H1 (cell line): ENCODE results near the gene APOC3. TPM values are rescaled to one million over a fixed set of nuclear protein-coding genes. Genes with fewer than 3 reads are reported as not detected.

ENCODE experiments used
- CTCF ChIA-PET: fragments of 300-600 bp; sonication (Branson Sonifier 250); formaldehyde crosslinking; loops from one replicate; lab custom pipeline; 2021; ENCODE audit not compliant: partially characterized antibody; lab: Charles Lee
- POLR2A ChIA-PET: fragments of 300-600 bp; sonication (Branson Sonifier 250); formaldehyde crosslinking; loops from one replicate; lab custom pipeline; 2021; ENCODE audit warnings: inconsistent platforms; ENCODE audit not compliant: partially characterized antibody; lab: Charles Lee
- DNase-seq, 2 experiments: peaks; one replicate each; pipeline versions ENCODE4 v3.0.0 to v3.0.0-alpha.2; 2010 to 2022; ENCODE audit warnings: low spot score in 2 of 2, low read depth in 1 of 2, mixed read lengths in 1 of 2
- FAIRE-seq: peaks from 2 replicates; lab custom pipeline; 2011; peaks lifted over from hg19 to GRCh38; lab: Jason Lieb, UNC
- H2AFZ ChIP-seq: 2 replicates; pipeline ENCODE4 v1.8.1; 2012; ENCODE audit warnings: low read length, inconsistent platforms
- H2AK5ac ChIP-seq: 2 replicates; pipeline ENCODE4 v1.6.1; 2013; ENCODE audit warnings: low read depth, low read length
- H2BK120ac ChIP-seq: replicated peaks from 2 replicates; pipeline ENCODE3; 2013; ENCODE audit warnings: low read depth, low read length, inconsistent platforms
- H2BK12ac ChIP-seq: 2 replicates; pipeline ENCODE4 v1.6.1; 2013; ENCODE audit warnings: low read depth, low read length
- H2BK15ac ChIP-seq: 2 replicates; pipeline ENCODE4 v1.6.1; 2013; ENCODE audit warnings: low read length
- H2BK20ac ChIP-seq: 2 replicates; pipeline ENCODE4 v1.6.1; 2013; ENCODE audit warnings: low read length
- H2BK5ac ChIP-seq: 2 replicates; pipeline ENCODE4 v1.6.1; 2013; ENCODE audit warnings: low read depth, low read length
- H3K14ac ChIP-seq: 2 replicates; pipeline ENCODE4 v1.6.1; 2013; ENCODE audit warnings: inconsistent platforms; ENCODE audit not compliant: insufficient read length
- H3K18ac ChIP-seq: 2 replicates; pipeline ENCODE4 v1.6.1; 2013; ENCODE audit warnings: low read length; ENCODE audit errors: extremely low read depth
- H3K23ac ChIP-seq: 2 replicates; pipeline ENCODE4 v1.6.1; 2013; ENCODE audit warnings: inconsistent platforms; ENCODE audit not compliant: insufficient read length
- H3K23me2 ChIP-seq: 2 replicates; pipeline ENCODE4 v1.6.1; 2013; ENCODE audit warnings: low read depth, low read length
- H3K27ac ChIP-seq: 2 replicates; pipeline ENCODE4 v1.6.1; 2011; ENCODE audit warnings: low read depth, low read length, inconsistent platforms
- H3K27me3 ChIP-seq, 4 experiments: replicated peaks in 1 of 4; 1 replicate in 1 of 4; 2 replicates in 3 of 4; pipeline versions ENCODE4 v1.6.1 to v1.8.1; 2011 to 2013; ENCODE audit warnings: low read length in 3 of 4, mild to moderate bottlenecking in 3 of 4, inconsistent platforms in 2 of 4, mixed read lengths in 2 of 4, moderate library complexity in 1 of 4; ENCODE audit not compliant: control insufficient read depth in 3 of 4, insufficient read depth in 3 of 4; ENCODE audit errors: extremely low read depth in 1 of 4
- H3K36me3 ChIP-seq, 4 experiments: 2 replicates each; pipeline versions ENCODE4 v1.6.1 to v1.8.1; 2011 to 2013; ENCODE audit warnings: mild to moderate bottlenecking in 4 of 4, low read length in 3 of 4, moderate library complexity in 2 of 4, control low read depth in 1 of 4, inconsistent platforms in 1 of 4; ENCODE audit not compliant: insufficient read depth in 4 of 4, control insufficient read depth in 2 of 4
- H3K4ac ChIP-seq: replicated peaks from 2 replicates; pipeline ENCODE3; 2013; ENCODE audit warnings: low read length, low read depth, mixed read lengths, inconsistent platforms; ENCODE audit not compliant: insufficient read length
- H3K4me1 ChIP-seq, 4 experiments: replicated peaks in 1 of 4; 1 replicate in 1 of 4; 2 replicates in 3 of 4; pipeline versions ENCODE4 v1.6.1 to v1.8.1; 2011 to 2013; ENCODE audit warnings: low read length in 3 of 4, inconsistent platforms in 2 of 4, mixed read lengths in 1 of 4; ENCODE audit not compliant: insufficient read depth in 4 of 4, control insufficient read depth in 3 of 4
- H3K4me2 ChIP-seq, 2 experiments: 2 replicates each; pipeline versions ENCODE4 v1.6.1 to v1.8.1; 2011 to 2013; ENCODE audit warnings: low read depth in 2 of 2, low read length in 2 of 2, control low read depth in 1 of 2, inconsistent platforms in 1 of 2, mild to moderate bottlenecking in 1 of 2; ENCODE audit not compliant: insufficient read depth in 1 of 2
- H3K4me3 ChIP-seq, 4 experiments: fragments of 200-600, 300-600 bp in 1 of 4; sonication (generic), shearing (Covaris generic), sonication (Bioruptor Twin) in 1 of 4; 2 replicates each; pipeline versions ENCODE4 v1.5.1 to v1.8.1; 2011 to 2016; ENCODE audit warnings: low read length in 4 of 4, low read depth in 3 of 4, control low read depth in 2 of 4, inconsistent platforms in 2 of 4, mild to moderate bottlenecking in 2 of 4, mixed read lengths in 1 of 4, moderate library complexity in 1 of 4; ENCODE audit not compliant: insufficient read depth in 2 of 4; ENCODE audit errors: extremely low read depth in 1 of 4
- H3K56ac ChIP-seq: replicated peaks from 2 replicates; pipeline ENCODE3; 2013; ENCODE audit warnings: low read depth, mild to moderate bottlenecking, mixed read lengths, low read length, inconsistent platforms; ENCODE audit not compliant: insufficient read length
- H3K79me1 ChIP-seq: 2 replicates; pipeline ENCODE4 v1.6.1; 2013; ENCODE audit warnings: low read depth, low read length, control low read depth
- H3K79me2 ChIP-seq, 2 experiments: 2 replicates each; pipeline versions ENCODE4 v1.6.1 to v1.8.1; 2012 to 2013; ENCODE audit warnings: low read length in 2 of 2, mild to moderate bottlenecking in 2 of 2, inconsistent platforms in 1 of 2; ENCODE audit not compliant: insufficient read depth in 2 of 2, control insufficient read depth in 1 of 2
- H3K9ac ChIP-seq, 4 experiments: replicated peaks in 1 of 4; 1 replicate in 1 of 4; 2 replicates in 3 of 4; pipeline versions ENCODE4 v1.6.1 to v1.8.1; 2011 to 2013; ENCODE audit warnings: low read depth in 3 of 4, low read length in 3 of 4, control low read depth in 2 of 4, mild to moderate bottlenecking in 2 of 4, moderate library complexity in 2 of 4, inconsistent platforms in 1 of 4; ENCODE audit errors: extremely low read depth in 1 of 4
- H3K9me3 ChIP-seq, 2 experiments: 2 replicates each; pipeline versions ENCODE4 v1.6.1 to v1.8.1; 2012 to 2013; ENCODE audit warnings: mild to moderate bottlenecking in 2 of 2, moderate library complexity in 2 of 2, control low read depth in 1 of 2, inconsistent platforms in 1 of 2, low read depth in 1 of 2, low read length in 1 of 2, mixed read lengths in 1 of 2; ENCODE audit not compliant: insufficient read depth in 2 of 2
- H4K20me1 ChIP-seq, 2 experiments: replicated peaks in 1 of 2; 2 replicates each; pipeline versions ENCODE3 to v1.8.1; 2011 to 2013; ENCODE audit warnings: inconsistent platforms in 2 of 2, low read length in 2 of 2, mild to moderate bottlenecking in 1 of 2; ENCODE audit not compliant: insufficient read depth in 2 of 2, control insufficient read depth in 1 of 2
- H4K5ac ChIP-seq: 2 replicates; pipeline ENCODE4 v1.6.1; 2013; ENCODE audit warnings: low read length, low read depth, mixed read lengths, inconsistent platforms; ENCODE audit not compliant: insufficient read length
- H4K8ac ChIP-seq: 2 replicates; pipeline ENCODE4 v1.8.0; 2013; ENCODE audit warnings: mild to moderate bottlenecking, moderate library complexity, low read length, inconsistent platforms; ENCODE audit not compliant: insufficient read depth; ENCODE audit errors: extremely low read depth
- H4K91ac ChIP-seq: replicated peaks from 2 replicates; pipeline ENCODE3; 2013; ENCODE audit warnings: low read length, mixed read lengths, inconsistent platforms; ENCODE audit not compliant: insufficient read length
- CEBPB ChIP-seq: IDR thresholded peaks from 2 replicates; pipeline ENCODE4 v1.6.1; 2012; ENCODE audit warnings: low read depth, low read length
- CHD2 ChIP-seq: IDR thresholded peaks from 2 replicates; pipeline ENCODE4 v1.6.1; 2012; ENCODE audit warnings: low read length, improper control_type of control experiment
- GTF2F1 ChIP-seq: IDR thresholded peaks from 2 replicates; pipeline ENCODE4 v1.6.1; 2012; ENCODE audit warnings: low read depth, low read length, improper control_type of control experiment, borderline replicate concordance
- JUN ChIP-seq: IDR thresholded peaks from 2 replicates; pipeline ENCODE4 v1.6.1; 2011; ENCODE audit warnings: low read depth, mild to moderate bottlenecking, improper control_type of control experiment, low read length
- SRF ChIP-seq: IDR thresholded peaks from 2 replicates; pipeline ENCODE4 v1.6.1; 2011; ENCODE audit warnings: mild to moderate bottlenecking, low read depth, low read length, moderate library complexity
- WGBS, 2 experiments: shearing (Covaris generic) in 1 of 2; methylation state at CpG; one replicate each; pipeline versions ENCODE4 v1.1.6 to v1.1.7; 2013 to 2015; ENCODE audit warnings: low lambda C conversion rate in 2 of 2, mixed read lengths in 2 of 2, inconsistent platforms in 1 of 2, low coverage in 1 of 2, missing lambda C conversion rate in 1 of 2; ENCODE audit not compliant: insufficient replicate concordance in 2 of 2, insufficient coverage in 1 of 2, insufficient read length in 1 of 2; ENCODE audit errors: extremely low coverage in 1 of 2, missing lambda C conversion rate in 1 of 2; 5-methylcytosine and 5-hydroxymethylcytosine counted together
- polyA plus RNA-seq, 7 experiments: library from polyadenylated mRNA; depleted of rRNA in 3 of 7; stranded (reverse) in 5 of 7; unstranded in 2 of 7; fragments of >200 nt in 5 of 7; fragments of 200-250 nt in 2 of 7; gene quantifications; 1 replicate in 5 of 7; 2 replicates in 1 of 7; 4 replicates in 1 of 7; pipeline versions ENCODE4 v1.2.1 to v1.2.3, GENCODE V29; 2011 to 2013; ENCODE audit warnings: missing spikeins in 2 of 7, mixed read lengths in 2 of 7
- total RNA-seq: library from RNA; stranded (reverse); fragmentation: NEBNext Ultra II Directional; extraction: Animal tissue kit (Norgen Biotek cat#: 25700); gene quantifications from 2 replicates; pipeline ENCODE4 v1.2.1, GENCODE V29; 2021

The APOC3 gene
- total and polyA plus RNA-seq, 2 of the 8 experiments (the other 6 are each of a cell fraction or from before 2014, with no cell fraction given): not detected

GRCh38 chr11:116849060-116849459, 19.4 kb downstream of the APOC3 start:
- Histone ChIP-seq H4K91ac (no peak overlapping the region), H3K23ac (no peak overlapping the region), H3K79me1 (no peaks in the 10 kb centered on the region), H3K23me2 (no peaks in the 10 kb centered on the region), H3K4me3 (no peak overlapping the region), H3K9ac (no peak overlapping the region), H3K27ac (no peak overlapping the region), H4K20me1 (no peaks in the 10 kb centered on the region), H2BK15ac (no peak overlapping the region), H2BK12ac (no peak overlapping the region), H3K4me2 (no peak overlapping the region), H3K36me3 (peaks cover 12 to 40% (median 29%) of the 10 kb centered on the region in 4 experiments; a peak in 7 of 8 replicates), H2BK20ac (no peak overlapping the region), H3K4me1 (no peaks in the 10 kb centered on the region), H4K8ac (no peak overlapping the region), H3K4ac (no peak overlapping the region), H3K27me3 (no peaks in the 10 kb centered on the region), H2BK5ac (no peak overlapping the region; the same call in 1 of the 2 replicates), H3K18ac (no peak overlapping the region), H3K14ac (no peak overlapping the region), H3K9me3 (no peaks in the 10 kb centered on the region), H4K5ac (no peak overlapping the region), H2BK120ac (no peak overlapping the region), H3K79me2 (no peaks in the 10 kb centered on the region), H3K56ac (no peak overlapping the region), H2AK5ac (no peak overlapping the region), H2AFZ (no peak overlapping the region)
- ChIA-PET CTCF (interaction anchor here (1.1 to 3.4 kb wide), 6 partner anchors 9 to 257 kb away, joined by 3 to 16 read pairs (median 6); partner anchors contain the start of genes APOA1 and APOC3), POLR2A (no interaction called here)
- 96% methylated on average over 12 of the region's 12 CpGs; no CpG with 5 or more reads in 1 of the 2 experiments for WGBS, 2 experiments
- no peak for FAIRE-seq
- DNase-seq: no peak
- TF ChIP-seq JUN: no peak
- no peak for TF ChIP-seq SRF
- TF ChIP-seq CEBPB: no peak
- TF ChIP-seq CHD2: no peak
- TF ChIP-seq GTF2F1: no peak
